Progenitor cell of endocrine pancreas (in vitro differentiated cells): ENCODE data around the gene WDFY3. TPM values are rescaled to one million over a fixed set of nuclear protein-coding genes. Genes with fewer than 3 reads are reported as not detected.

Source experiments
- DNase-seq: peaks from one replicate; pipeline ENCODE4 v3.0.0; 2021; ENCODE audit warnings: low spot score; ENCODE audit not compliant: unreplicated experiment
- H3K27ac Mint-ChIP-seq: 2 replicates; pipeline ENCODE4 v1.8.0; 2021; ENCODE audit warnings: mild to moderate bottlenecking, moderate library complexity, mixed read lengths
- H3K27me3 Mint-ChIP-seq: 2 replicates; pipeline ENCODE4 v1.8.0; 2021; ENCODE audit warnings: mixed read lengths
- H3K36me3 Mint-ChIP-seq: 2 replicates; pipeline ENCODE4 v1.8.0; 2022; ENCODE audit warnings: mixed read lengths; ENCODE audit not compliant: insufficient read depth
- H3K4me1 Mint-ChIP-seq: 2 replicates; pipeline ENCODE4 v1.8.0; 2021; ENCODE audit warnings: low read depth, mixed read lengths
- H3K4me3 Mint-ChIP-seq: 2 replicates; pipeline ENCODE4 v1.8.0; 2021; ENCODE audit warnings: low read depth, mild to moderate bottlenecking, moderate library complexity, mixed read lengths
- H3K9me3 Mint-ChIP-seq: 2 replicates; pipeline ENCODE4 v1.8.0; 2021; ENCODE audit warnings: low read depth, mixed read lengths
- CTCF ChIP-seq: fragments of 200-600 bp; sonication (generic); IDR thresholded peaks from one replicate; pipeline ENCODE4 v1.5.0; 2021; ENCODE audit warnings: antibody characterized with exemption, mild to moderate bottlenecking; ENCODE audit not compliant: unreplicated experiment
- total RNA-seq: library from RNA; stranded (reverse); gene quantifications from 2 replicates; pipeline ENCODE4 v1.2.1, GENCODE V29; 2021

Gene WDFY3
- total RNA-seq, 1 donor from 2014 or later = 115 TPM

- Mint-ChIP-seq H3K4me1 (peaks cover 2% of the 10 kb centered on the region), H3K9me3 (no peaks in the 10 kb centered on the region), H3K27me3 (no peaks in the 10 kb centered on the region), H3K4me3 (no peak overlapping the region), H3K36me3 (peaks cover 33% of the 10 kb centered on the region), H3K27ac (no peak overlapping the region)
- DNase-seq = no peak
- TF ChIP-seq CTCF = no peak
These were observed 276.0 kb downstream of the WDFY3 start for GRCh38 chr4:84690481-84690880.

- no peaks in the 10 kb centered on the region for H3K9me3 Mint-ChIP-seq
- DNase-seq = no peak
- H3K4me3 Mint-ChIP-seq = no peak overlapping the region
- H3K27me3 Mint-ChIP-seq = no peaks in the 10 kb centered on the region
- TF ChIP-seq CTCF = no peak
- no peak overlapping the region for H3K27ac Mint-ChIP-seq
- peaks cover 31% of the 10 kb centered on the region for H3K36me3 Mint-ChIP-seq
- H3K4me1 Mint-ChIP-seq = no peaks in the 10 kb centered on the region
These were observed 277.3 kb downstream of the WDFY3 start for GRCh38 chr4:84689197-84689596.

GRCh38 chr4:84688605-84689004 lies 277.9 kb downstream of the WDFY3 start:
- no peaks in the 10 kb centered on the region for H3K4me1 Mint-ChIP-seq
- TF ChIP-seq CTCF = no peak
- H3K36me3 Mint-ChIP-seq = peaks cover 36% of the 10 kb centered on the region
- H3K27me3 Mint-ChIP-seq = no peaks in the 10 kb centered on the region
- H3K4me3 Mint-ChIP-seq = no peak overlapping the region
- no peaks in the 10 kb centered on the region for H3K9me3 Mint-ChIP-seq
- no peak overlapping the region for H3K27ac Mint-ChIP-seq
- no peak for DNase-seq

- Mint-ChIP-seq H3K27ac (no peak overlapping the region), H3K4me1 (peaks cover 4% of the 10 kb centered on the region), H3K27me3 (no peaks in the 10 kb centered on the region), H3K4me3 (no peak overlapping the region), H3K36me3 (peaks cover 33% of the 10 kb centered on the region), H3K9me3 (no peaks in the 10 kb centered on the region)
- no peak for TF ChIP-seq CTCF
- DNase-seq = no peak
These were observed 281.4 kb downstream of the WDFY3 start for GRCh38 chr4:84685105-84685504.

GRCh38 chr4:84684361-84684760 lies 282.1 kb downstream of the WDFY3 start:
- Mint-ChIP-seq H3K27ac (no peak overlapping the region), H3K4me1 (peaks cover 4% of the 10 kb centered on the region), H3K27me3 (no peaks in the 10 kb centered on the region), H3K36me3 (peaks cover 34% of the 10 kb centered on the region), H3K4me3 (no peak overlapping the region), H3K9me3 (no peaks in the 10 kb centered on the region)
- no peak for DNase-seq
- no peak for TF ChIP-seq CTCF
